A673 (cell line): ENCODE results near the gene HEXD. TPM values are rescaled to one million over a fixed set of nuclear protein-coding genes. Genes with fewer than 3 reads are reported as not detected.

ENCODE experiments used
- BruUV-seq: library from RNA; stranded (reverse); fragments of 400-500 nt; replicated peaks from 2 replicates; lab custom pipeline; 2021; lab: Mats Ljungman, UMichigan
- CTCF ChIA-PET: fragments of 300-600 bp; sonication (Branson Sonifier 250); formaldehyde crosslinking; loops from one replicate; lab custom pipeline; 2022; ENCODE audit warnings: antibody characterized with exemption; lab: Charles Lee
- POLR2A ChIA-PET: fragments of 300-600 bp; sonication (Branson Sonifier 250); formaldehyde crosslinking; loops from one replicate; lab custom pipeline; 2022; ENCODE audit warnings: antibody characterized with exemption; ENCODE audit not compliant: low non-redundant PET; lab: Charles Lee
- DNase-seq: peaks from one replicate; pipeline ENCODE4 v3.0.0-alpha.2; 2015; ENCODE audit warnings: low spot score
- H3K27ac ChIP-seq: fragments of 200-600 bp; sonication (generic); 2 replicates; pipeline ENCODE4 v1.5.1; 2016; ENCODE audit warnings: mixed run types, low read depth, mild to moderate bottlenecking, mixed read lengths, antibody characterized with exemption, low read length; ENCODE audit not compliant: poor library complexity, severe bottlenecking
- H3K27me3 ChIP-seq: fragments of 200-600 bp; sonication (generic); replicated peaks from 2 replicates; pipeline ENCODE4 v1.6.1; 2017; ENCODE audit warnings: mixed run types, low read depth, mild to moderate bottlenecking, mixed read lengths, antibody characterized with exemption, low read length; ENCODE audit not compliant: insufficient read depth, poor library complexity
- H3K36me3 ChIP-seq: fragments of 200-600 bp; sonication (generic); 2 replicates; pipeline ENCODE4 v1.6.1; 2016; ENCODE audit warnings: mixed run types, mild to moderate bottlenecking, mixed read lengths, antibody characterized with exemption, low read length; ENCODE audit not compliant: insufficient read depth, poor library complexity, severe bottlenecking
- H3K4me1 ChIP-seq: fragments of 200-600 bp; sonication (generic); 2 replicates; pipeline ENCODE4 v1.6.1; 2017; ENCODE audit warnings: mixed run types, mild to moderate bottlenecking, mixed read lengths, antibody characterized with exemption, low read length; ENCODE audit not compliant: insufficient read depth, poor library complexity, severe bottlenecking
- H3K4me3 ChIP-seq: fragments of 200-600 bp; sonication (generic); 2 replicates; pipeline ENCODE4 v1.5.1; 2016; ENCODE audit warnings: low read depth, mixed run types, mild to moderate bottlenecking, mixed read lengths, low read length; ENCODE audit not compliant: poor library complexity, severe bottlenecking
- H3K9me3 ChIP-seq: fragments of 200-600 bp; sonication (generic); 2 replicates; pipeline ENCODE4 v1.6.1; 2016; ENCODE audit warnings: mixed run types, low read depth, mild to moderate bottlenecking, mixed read lengths, antibody characterized with exemption, low read length; ENCODE audit not compliant: poor library complexity, severe bottlenecking
- EZH2 ChIP-seq: fragments of 200-600 bp; sonication (generic); IDR thresholded peaks from 2 replicates; pipeline ENCODE4 v1.6.1; 2017; ENCODE audit warnings: borderline replicate concordance, low read depth, mild to moderate bottlenecking, mixed read lengths, antibody characterized with exemption, low read length; ENCODE audit not compliant: poor library complexity, severe bottlenecking
- intact Hi-C: fragments of 100-400 bp; cut with micrococcal nuclease; formaldehyde crosslinking; loops from one replicate; pipeline ENCODE4 v1.10.0; 2022; ENCODE audit not compliant: unreplicated experiment
- total RNA-seq: library from RNA; stranded (reverse); gene quantifications from 2 replicates; pipeline ENCODE4 v1.2.3, GENCODE V29; 2021
- TF ChIP-seq, protein P1 (sequence below): fragments of 300-800, 200-600 bp; sonication (generic); conservative IDR thresholded peaks from 2 replicates; pipeline ENCODE4 v1.5.1; 2017; ENCODE audit warnings: low read depth, mild to moderate bottlenecking, antibody characterized with exemption, low read length, moderate library complexity, mixed read lengths

Gene HEXD
- total RNA-seq, 1 experiment from 2014 or later, result 20.1 TPM

- BruUV-seq, result no TSS peak
- Histone ChIP-seq H3K27me3 (no peaks in the 10 kb centered on the region), H3K4me3 (no peak overlapping the region), H3K9me3 (no peaks in the 10 kb centered on the region), H3K27ac (no peak overlapping the region), H3K36me3 (no peaks in the 10 kb centered on the region), H3K4me1 (peaks cover 10% of the 10 kb centered on the region)
- CTCF ChIA-PET, result interaction anchor here (0.6 kb wide), 1 partner anchor 20 kb away, joined by 3 read pairs; no protein-coding TSS in a partner anchor
- POLR2A ChIA-PET, result no interaction called here
- intact Hi-C loops, result no loop called here
- no peak for DNase-seq
- TF ChIP-seq, protein P1, sequence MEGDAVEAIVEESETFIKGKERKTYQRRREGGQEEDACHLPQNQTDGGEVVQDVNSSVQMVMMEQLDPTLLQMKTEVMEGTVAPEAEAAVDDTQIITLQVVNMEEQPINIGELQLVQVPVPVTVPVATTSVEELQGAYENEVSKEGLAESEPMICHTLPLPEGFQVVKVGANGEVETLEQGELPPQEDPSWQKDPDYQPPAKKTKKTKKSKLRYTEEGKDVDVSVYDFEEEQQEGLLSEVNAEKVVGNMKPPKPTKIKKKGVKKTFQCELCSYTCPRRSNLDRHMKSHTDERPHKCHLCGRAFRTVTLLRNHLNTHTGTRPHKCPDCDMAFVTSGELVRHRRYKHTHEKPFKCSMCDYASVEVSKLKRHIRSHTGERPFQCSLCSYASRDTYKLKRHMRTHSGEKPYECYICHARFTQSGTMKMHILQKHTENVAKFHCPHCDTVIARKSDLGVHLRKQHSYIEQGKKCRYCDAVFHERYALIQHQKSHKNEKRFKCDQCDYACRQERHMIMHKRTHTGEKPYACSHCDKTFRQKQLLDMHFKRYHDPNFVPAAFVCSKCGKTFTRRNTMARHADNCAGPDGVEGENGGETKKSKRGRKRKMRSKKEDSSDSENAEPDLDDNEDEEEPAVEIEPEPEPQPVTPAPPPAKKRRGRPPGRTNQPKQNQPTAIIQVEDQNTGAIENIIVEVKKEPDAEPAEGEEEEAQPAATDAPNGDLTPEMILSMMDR, result no peak
- TF ChIP-seq EZH2, result no peak
Measured at GRCh38 chr17:82437325-82437668, 19.1 kb downstream of the HEXD start.

DNA sequence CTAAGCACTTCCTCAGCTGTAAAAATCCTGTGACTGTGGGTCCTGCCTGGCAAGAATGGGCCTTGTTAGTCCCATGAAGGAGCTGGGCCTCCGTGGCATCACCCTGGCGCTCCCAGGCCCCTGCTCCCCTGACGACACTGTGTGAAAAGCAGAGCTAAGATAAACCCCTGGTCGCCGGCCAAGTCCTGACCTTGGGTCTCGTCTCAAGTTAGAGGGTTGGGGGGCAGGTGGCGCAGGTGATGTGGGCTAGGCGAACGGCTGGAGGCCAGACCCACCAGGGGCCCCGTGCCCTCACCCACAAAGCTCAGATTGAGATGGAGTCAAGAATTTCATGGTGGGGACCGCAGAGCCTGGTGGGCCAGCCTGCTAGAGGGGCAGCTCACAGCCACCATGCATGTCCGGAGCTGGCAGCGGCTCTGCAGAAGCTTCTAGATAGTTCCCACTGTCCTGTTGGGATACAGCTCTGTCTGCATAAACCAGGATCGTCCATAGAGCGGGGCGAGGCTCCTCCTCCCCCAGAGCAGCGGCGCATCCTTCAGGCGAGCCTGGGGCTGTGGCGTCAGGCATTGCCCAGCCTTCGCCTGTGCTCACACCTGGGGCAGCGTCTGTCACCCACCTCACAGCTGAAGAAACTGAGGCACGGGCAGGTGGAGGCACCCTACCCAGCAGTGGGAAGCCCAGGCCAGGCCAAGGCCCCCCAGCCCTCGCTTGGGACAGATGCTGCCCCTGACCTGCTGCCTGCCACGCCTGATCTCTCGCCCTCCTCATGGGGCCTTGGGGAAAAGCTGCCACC lies 20.4 kb downstream of the HEXD start:
- Histone ChIP-seq H3K27ac (no peak overlapping the region), H3K36me3 (peaks cover 3% of the 10 kb centered on the region), H3K9me3 (no peaks in the 10 kb centered on the region), H3K27me3 (no peaks in the 10 kb centered on the region), H3K4me1 (peaks cover 10% of the 10 kb centered on the region), H3K4me3 (no peak overlapping the region)
- intact Hi-C loops, result no loop called here
- no peak for DNase-seq
- BruUV-seq, result no TSS peak
- ChIA-PET CTCF (no interaction called here), POLR2A (no interaction called here)
- no peak for TF ChIP-seq EZH2
- TF ChIP-seq, protein P1, result no peak

DNA sequence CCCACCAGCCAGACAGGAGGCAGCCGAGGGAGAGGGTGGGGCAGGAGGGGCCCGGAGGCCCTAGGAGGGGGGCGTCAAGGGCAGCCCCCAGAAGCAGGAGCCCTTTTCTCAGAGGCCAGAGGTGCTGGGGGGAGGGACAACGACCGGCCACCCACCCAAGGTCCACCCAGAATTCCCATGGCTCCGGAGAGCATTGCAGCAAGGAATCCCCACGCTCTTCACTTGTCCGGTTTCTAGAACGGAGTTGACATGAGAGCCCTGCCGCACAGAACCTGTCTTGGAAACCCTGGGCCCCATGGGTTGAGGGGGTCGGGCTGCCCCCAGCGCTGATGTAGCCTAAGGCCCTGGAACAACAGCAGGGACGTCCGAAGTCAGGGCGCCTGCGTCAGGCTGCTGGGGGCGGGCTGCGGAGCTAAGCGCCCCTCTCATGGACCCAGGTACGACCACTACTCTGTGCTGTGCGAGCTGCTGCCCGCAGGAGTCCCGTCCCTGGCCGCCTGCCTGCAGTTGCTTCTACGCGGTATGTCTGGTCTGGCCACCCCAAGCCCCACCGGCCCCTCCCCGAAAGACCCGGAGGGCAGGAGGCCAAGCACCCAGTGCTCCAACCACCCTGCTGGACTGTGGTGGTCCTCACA lies 21.2 kb downstream of the HEXD start:
- intact Hi-C loops, result no loop called here
- TF ChIP-seq, protein P1, result no peak
- TF ChIP-seq EZH2, result no peak
- Histone ChIP-seq H3K9me3 (no peaks in the 10 kb centered on the region), H3K27me3 (no peaks in the 10 kb centered on the region), H3K4me3 (no peak overlapping the region), H3K4me1 (peaks cover 10% of the 10 kb centered on the region), H3K36me3 (peaks cover 4% of the 10 kb centered on the region), H3K27ac (no peak overlapping the region)
- no peak for DNase-seq
- CTCF ChIA-PET, result no interaction called here
- POLR2A ChIA-PET, result no interaction called here
- no TSS peak for BruUV-seq
